Vagina (tissue), 2 donors: ENCODE results near the gene KRTAP4-6.

ENCODE experiments used
- CTCF ChIP-seq, 3 experiments: fragments of 450-650 bp in 2 of 3; fragments of 200-600 bp in 1 of 3; sonication (generic) in 1 of 3; IDR thresholded peaks; one replicate each; pipeline ENCODE4 v1.5.1; 2017 to 2019; ENCODE audit warnings: antibody characterized with exemption in 3 of 3, mild to moderate bottlenecking in 2 of 3, moderate library complexity in 2 of 3
- POLR2A ChIP-seq, 2 donors: fragments of 450-650 bp; IDR thresholded peaks; one replicate each; pipeline ENCODE4 v1.6.1; 2017; ENCODE audit warnings: antibody characterized with exemption in 2 of 2, mild to moderate bottlenecking in 2 of 2, moderate library complexity in 2 of 2
- POLR2AphosphoS5 ChIP-seq, 2 donors: sonication (generic); formaldehyde crosslinking; IDR thresholded peaks; one replicate each; pipeline ENCODE4 v1.9.0; 2017; ENCODE audit warnings: antibody characterized with exemption in 2 of 2, mild to moderate bottlenecking in 2 of 2, low read depth in 1 of 2; ENCODE audit not compliant: insufficient read depth in 1 of 2

DNA sequence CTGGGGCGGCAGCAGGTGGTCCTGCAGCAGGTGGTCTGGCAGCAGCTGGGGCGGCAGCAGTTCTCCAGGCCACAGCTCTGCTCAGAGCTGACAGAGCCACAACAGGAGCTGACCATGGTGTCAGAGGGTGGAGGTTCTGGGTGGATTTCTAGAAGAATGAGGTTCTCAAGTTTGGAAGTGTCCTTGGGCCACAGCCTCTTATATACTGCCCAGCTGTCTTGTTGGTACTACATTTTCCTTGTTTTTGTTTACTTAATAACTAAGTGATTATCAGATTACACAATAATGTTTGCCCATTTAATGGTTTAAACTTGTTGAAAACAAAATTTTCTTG lies 9.3 kb upstream of the KRTAP4-6 start, which contains the start of gene KRTAP4-5:
- TF ChIP-seq CTCF (IDR thresholded peaks at IDR 0.05), result no peak
- no peak for TF ChIP-seq POLR2A (IDR thresholded peaks at IDR 0.05)
- TF ChIP-seq POLR2AphosphoS5 (IDR thresholded peaks at IDR 0.05; ENCODE audit: insufficient read depth in 1 of 2, low read depth in 1 of 2), result no peak
